Mesodermal cell (in vitro differentiated cells): ENCODE measurements around the gene FAM131C.

Experiments
- H3K27ac ChIP-seq: 2 replicates; pipeline ENCODE4 v1.7.0; 2013; ENCODE audit warnings: mild to moderate bottlenecking, low read depth, low read length, moderate library complexity; ENCODE audit not compliant: severe bottlenecking
- H3K36me3 ChIP-seq: 2 replicates; pipeline ENCODE4 v1.7.1; 2013; ENCODE audit warnings: mild to moderate bottlenecking, low read length, moderate library complexity; ENCODE audit not compliant: control insufficient read depth, insufficient read depth
- H3K4me1 ChIP-seq: one replicate; pipeline ENCODE4 v1.7.1; 2013; ENCODE audit warnings: mild to moderate bottlenecking, low read length; ENCODE audit not compliant: insufficient read depth, control insufficient read depth, poor library complexity, severe bottlenecking
- H3K4me3 ChIP-seq: 2 replicates; pipeline ENCODE4 v1.7.0; 2013; ENCODE audit warnings: low read length, control low read depth, mild to moderate bottlenecking; ENCODE audit not compliant: insufficient read depth, poor library complexity, severe bottlenecking; ENCODE audit errors: extremely low read depth
- H3K9me3 ChIP-seq: 2 replicates; pipeline ENCODE4 v1.7.1; 2013; ENCODE audit warnings: mild to moderate bottlenecking, low read length, moderate library complexity; ENCODE audit not compliant: control insufficient read depth
- WGBS, 2 experiments: methylation state at CpG; one replicate each; pipeline ENCODE4 v1.1.5; 2013; ENCODE audit warnings: missing lambda C conversion rate in 2 of 2; ENCODE audit not compliant: insufficient coverage in 2 of 2; 5-methylcytosine and 5-hydroxymethylcytosine counted together

Gene FAM131C

GRCh38 chr1:16087733-16088132 is 14.3 kb upstream of the FAM131C start:
- no peak overlapping the region for H3K4me3 ChIP-seq
- H3K9me3 ChIP-seq = no peaks in the 10 kb centered on the region
- H3K4me1 ChIP-seq = peaks cover 17% of the 10 kb centered on the region
- H3K27ac ChIP-seq = no peak overlapping the region
- no peaks in the 10 kb centered on the region for H3K36me3 ChIP-seq
- no CpG with 5 or more reads among the region's 7 CpGs for WGBS, 2 experiments

DNA sequence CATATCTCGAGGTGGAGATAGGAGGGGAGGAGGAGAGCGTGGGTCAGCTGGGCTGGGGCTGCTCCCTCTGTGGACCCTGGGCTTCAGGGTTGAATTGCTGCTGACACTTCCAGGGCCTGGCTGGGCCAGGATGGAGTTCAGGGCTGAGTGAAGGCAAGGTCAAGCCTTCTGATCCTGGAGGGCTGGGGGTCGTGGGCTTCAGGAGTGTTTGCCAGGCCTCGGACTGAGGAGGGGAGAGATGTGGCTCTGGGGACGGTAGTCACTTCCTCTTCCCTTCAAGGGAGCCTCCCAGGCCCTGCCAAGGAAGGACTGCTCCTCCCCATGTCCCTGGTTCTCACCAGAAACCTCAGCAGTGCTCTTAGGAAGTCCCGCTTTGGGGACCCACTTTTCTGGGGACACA is 12.1 kb upstream of the FAM131C start:
- Histone ChIP-seq H3K9me3 (no peaks in the 10 kb centered on the region), H3K4me1 (peaks cover 17% of the 10 kb centered on the region), H3K27ac (no peak overlapping the region), H3K4me3 (no peak overlapping the region), H3K36me3 (no peaks in the 10 kb centered on the region)
- 79 to 95% methylated on average over 3 to 5 of the region's 6 CpGs for WGBS, 2 experiments

- 86 to 100% methylated on average over 1 to 2 of the region's 5 CpGs for WGBS, 2 experiments
Measured at GRCh38 chr1:16083486-16083885, 10.0 kb upstream of the FAM131C start.

GRCh38 chr1:16082283-16083038 is 9.0 kb upstream of the FAM131C start:
- Histone ChIP-seq H3K9me3 (no peaks in the 10 kb centered on the region), H3K4me1 (peaks cover 5% of the 10 kb centered on the region)
- 61 to 63% methylated on average over 8 to 9 of the region's 9 CpGs for WGBS, 2 experiments

More at GRCh38 chr1:16083486-16083885, 10.0 kb upstream of the FAM131C start:
- Histone ChIP-seq H3K9me3 (no peaks in the 10 kb centered on the region), H3K4me3 (no peak overlapping the region), H3K36me3 (no peaks in the 10 kb centered on the region), H3K27ac (no peak overlapping the region), H3K4me1 (peaks cover 12% of the 10 kb centered on the region)

GRCh38 chr1:16081636-16082035 is 8.2 kb upstream of the FAM131C start:
- no peak overlapping the region for H3K27ac ChIP-seq
- H3K36me3 ChIP-seq = no peaks in the 10 kb centered on the region
- no peak overlapping the region for H3K4me3 ChIP-seq
- no peaks in the 10 kb centered on the region for H3K9me3 ChIP-seq
- 86 to 90% methylated on average over 8 to 9 of the region's 9 CpGs for WGBS, 2 experiments
- peaks cover 7% of the 10 kb centered on the region for H3K4me1 ChIP-seq

More at GRCh38 chr1:16082283-16083038, 9.0 kb upstream of the FAM131C start:
- no peak overlapping the region for H3K27ac ChIP-seq
- H3K36me3 ChIP-seq = no peaks in the 10 kb centered on the region
- H3K4me3 ChIP-seq = no peak overlapping the region

- 63 to 98% methylated on average over 1 to 3 of the region's 5 CpGs for WGBS, 2 experiments
- Histone ChIP-seq H3K4me3 (no peak overlapping the region), H3K4me1 (peaks cover 17% of the 10 kb centered on the region), H3K36me3 (no peaks in the 10 kb centered on the region), H3K27ac (no peak overlapping the region), H3K9me3 (no peaks in the 10 kb centered on the region)
Measured at GRCh38 chr1:16080422-16081150, 7.1 kb upstream of the FAM131C start.

- Histone ChIP-seq H3K9me3 (no peaks in the 10 kb centered on the region), H3K27ac (no peak overlapping the region), H3K36me3 (no peaks in the 10 kb centered on the region), H3K4me3 (no peak overlapping the region), H3K4me1 (peaks cover 17% of the 10 kb centered on the region)
- 33 to 34% methylated on average over 6 to 10 of the region's 10 CpGs for WGBS, 2 experiments
Measured at GRCh38 chr1:16078925-16079656, 5.6 kb upstream of the FAM131C start.

DNA sequence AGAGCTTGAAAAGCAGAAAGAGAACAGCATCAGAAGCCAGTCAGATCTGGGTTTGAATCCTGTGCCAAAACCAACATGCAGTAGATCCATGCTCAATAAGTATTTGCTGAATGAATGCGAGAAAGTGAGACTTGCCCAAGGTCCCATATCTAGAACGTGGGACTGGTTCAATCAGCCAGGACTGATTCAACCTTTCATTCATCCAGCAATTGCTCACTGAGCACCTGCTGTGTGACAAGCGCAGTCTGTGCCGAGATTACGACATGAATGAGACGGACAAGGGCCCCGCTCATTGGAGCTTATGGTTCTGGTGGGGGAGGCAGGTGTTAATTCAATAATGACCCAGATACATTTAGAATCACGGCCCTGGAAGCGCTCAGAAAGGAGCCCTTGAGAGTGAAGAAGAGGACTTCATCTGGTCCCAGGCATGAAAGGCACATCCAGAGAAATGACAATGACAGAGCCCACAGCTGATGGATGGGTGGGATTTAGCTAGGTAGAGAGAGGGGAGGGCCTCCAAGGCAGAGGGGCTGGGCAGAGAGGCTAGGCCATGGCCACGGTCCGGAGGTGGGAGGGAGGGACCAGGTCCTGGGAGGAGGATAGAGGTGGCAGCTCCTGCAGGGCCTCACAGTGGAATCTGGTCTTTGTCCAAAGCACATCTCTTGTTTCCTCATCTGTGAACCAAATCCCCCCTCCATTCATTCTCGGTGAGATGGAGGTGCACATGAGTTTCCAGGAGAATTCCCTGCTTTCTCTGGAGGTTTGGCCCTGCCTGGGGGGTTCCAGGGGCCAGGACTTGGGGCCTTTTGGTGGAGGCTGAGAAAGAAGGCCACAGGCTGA is 4.2 kb upstream of the FAM131C start:
- H3K36me3 ChIP-seq = no peaks in the 10 kb centered on the region
- no peak overlapping the region for H3K27ac ChIP-seq
- H3K4me3 ChIP-seq = no peak overlapping the region
- 94 to 96% methylated on average over 7 to 9 of the region's 12 CpGs for WGBS, 2 experiments
- H3K9me3 ChIP-seq = no peaks in the 10 kb centered on the region
- H3K4me1 ChIP-seq = peaks cover 17% of the 10 kb centered on the region

DNA sequence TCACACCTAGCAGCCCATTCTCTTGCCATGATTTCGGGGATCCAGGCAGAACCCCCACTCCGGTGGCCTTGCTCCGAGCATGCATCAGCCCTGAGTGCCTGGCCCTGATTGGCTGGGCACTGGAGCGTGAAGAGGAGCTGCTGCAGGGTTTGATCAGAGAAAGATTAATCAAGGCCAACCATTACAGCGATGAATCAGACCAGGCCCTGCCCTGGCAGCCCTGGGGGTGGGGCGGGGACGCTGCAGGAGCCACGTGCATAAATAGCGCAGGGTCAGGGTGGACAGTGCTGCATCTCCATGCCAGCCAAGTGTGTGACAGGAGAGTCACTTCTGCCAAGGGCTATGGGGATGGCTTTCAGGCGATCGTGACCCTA is 3.4 kb upstream of the FAM131C start:
- 87 to 95% methylated on average over 9 to 11 of the region's 11 CpGs for WGBS, 2 experiments

More for the DNA sequence above, 3.4 kb upstream of the FAM131C start:
- Histone ChIP-seq H3K27ac (no peak overlapping the region), H3K4me3 (no peak overlapping the region), H3K4me1 (peaks cover 17% of the 10 kb centered on the region), H3K9me3 (no peaks in the 10 kb centered on the region), H3K36me3 (no peaks in the 10 kb centered on the region)
